GM19324 (cell line): Measurements from ENCODE around the gene MAP1LC3B2.

Source experiments
- ATAC-seq: cut with Tn5 transposase; IDR thresholded peaks from one replicate; pipeline ENCODE4 v1.9.1; 2021; ENCODE audit warnings: mild to moderate bottlenecking, moderate library complexity; ENCODE audit not compliant: unreplicated experiment, low FRiP score

Gene MAP1LC3B2

GRCh38 chr12:116591855-116592637 lies 32.9 kb downstream of the MAP1LC3B2 start:
- no peak for ATAC-seq

- no peak for ATAC-seq
Measured at GRCh38 chr12:116592731-116593130, 33.5 kb downstream of the MAP1LC3B2 start.

- no peak for ATAC-seq
Measured at GRCh38 chr12:116594325-116595038, 35.3 kb downstream of the MAP1LC3B2 start.

- ATAC-seq: no peak
Measured at GRCh38 chr12:116595186-116595585, 36.0 kb downstream of the MAP1LC3B2 start.

- no peak for ATAC-seq
Measured at GRCh38 chr12:116595672-116596071, 36.5 kb downstream of the MAP1LC3B2 start.

GRCh38 chr12:116597886-116598285 lies 38.7 kb downstream of the MAP1LC3B2 start:
- no peak for ATAC-seq

- ATAC-seq: no peak
Measured at GRCh38 chr12:116598311-116599284, 39.4 kb downstream of the MAP1LC3B2 start.

- no peak for ATAC-seq
Measured at GRCh38 chr12:116599285-116600136, 40.3 kb downstream of the MAP1LC3B2 start.

GRCh38 chr12:116600959-116601918 lies 42.1 kb downstream of the MAP1LC3B2 start:
- ATAC-seq: no peak

GRCh38 chr12:116601933-116602810 lies 43.0 kb downstream of the MAP1LC3B2 start:
- no peak for ATAC-seq

- no peak for ATAC-seq
Measured at GRCh38 chr12:116603546-116604177, 44.5 kb downstream of the MAP1LC3B2 start.

GRCh38 chr12:116604178-116604895 lies 45.2 kb downstream of the MAP1LC3B2 start:
- ATAC-seq: no peak

GRCh38 chr12:116604951-116605641 lies 45.9 kb downstream of the MAP1LC3B2 start:
- ATAC-seq: no peak

- no peak for ATAC-seq
Measured at GRCh38 chr12:116606397-116606796, 47.2 kb downstream of the MAP1LC3B2 start.

GRCh38 chr12:116607039-116607438 lies 47.9 kb downstream of the MAP1LC3B2 start:
- no peak for ATAC-seq
